Ramos (cell line): ENCODE data around the gene TSHB.

Experiments
- in situ Hi-C: fragments of 300-500 bp; cut with MboI; formaldehyde crosslinking; loops from one replicate; pipeline ENCODE4 v1.14.3; 2022; ENCODE audit warnings: low sequenced_read_pairs; ENCODE audit not compliant: unreplicated experiment

Gene TSHB

GRCh38 chr1:115057661-115058254 is 28.1 kb downstream of the TSHB start:
- in situ Hi-C loops, result no loop called here

DNA sequence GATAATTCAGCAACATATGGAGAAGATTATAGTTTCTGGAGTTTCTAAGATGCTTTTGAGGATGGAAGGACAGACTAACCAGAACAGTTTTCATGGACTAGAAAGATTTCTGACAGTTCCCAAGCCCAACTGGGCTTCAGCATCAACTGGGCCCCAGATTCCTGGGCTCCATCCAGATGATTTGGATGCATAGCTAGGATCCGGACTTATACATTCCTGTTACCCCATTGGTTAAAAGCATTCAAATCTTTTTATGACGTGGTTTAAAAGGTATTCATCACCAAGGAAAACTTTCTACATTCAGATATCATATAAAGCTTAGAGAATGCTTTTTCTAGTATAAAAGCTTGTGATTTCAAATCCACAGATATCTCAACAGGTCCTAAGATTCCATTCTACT is 29.7 kb downstream of the TSHB start:
- in situ Hi-C loops, result no loop called here

- in situ Hi-C loops, result no loop called here
Measured at GRCh38 chr1:115060501-115060900, 30.9 kb downstream of the TSHB start.

DNA sequence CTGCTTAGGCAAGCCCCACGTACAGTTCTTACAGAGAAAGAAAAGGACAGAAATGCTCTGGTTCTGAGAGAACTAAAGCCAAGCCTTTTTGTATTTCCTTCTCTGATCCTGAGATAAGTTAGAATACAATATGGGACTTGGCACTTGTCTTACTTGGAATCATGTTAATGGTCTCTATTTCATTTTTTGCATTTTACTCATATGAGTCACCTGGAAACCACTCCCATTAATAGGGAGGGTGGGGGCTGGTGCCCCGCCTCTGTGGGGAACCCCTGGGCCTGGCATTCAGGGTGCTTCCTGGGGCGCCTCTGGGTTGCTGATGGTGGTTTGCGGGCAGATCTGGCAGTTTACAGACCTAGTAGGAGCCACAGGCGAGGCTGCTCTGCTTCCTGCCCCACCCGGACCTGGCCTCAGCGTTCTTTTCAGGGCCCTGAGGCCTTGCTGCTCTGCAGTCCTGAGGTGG is 32.9 kb downstream of the TSHB start:
- in situ Hi-C loops, result no loop called here

GRCh38 chr1:115063228-115063901 is 33.7 kb downstream of the TSHB start:
- in situ Hi-C loops, result no loop called here

GRCh38 chr1:115064461-115064860 is 34.8 kb downstream of the TSHB start:
- in situ Hi-C loops, result no loop called here

DNA sequence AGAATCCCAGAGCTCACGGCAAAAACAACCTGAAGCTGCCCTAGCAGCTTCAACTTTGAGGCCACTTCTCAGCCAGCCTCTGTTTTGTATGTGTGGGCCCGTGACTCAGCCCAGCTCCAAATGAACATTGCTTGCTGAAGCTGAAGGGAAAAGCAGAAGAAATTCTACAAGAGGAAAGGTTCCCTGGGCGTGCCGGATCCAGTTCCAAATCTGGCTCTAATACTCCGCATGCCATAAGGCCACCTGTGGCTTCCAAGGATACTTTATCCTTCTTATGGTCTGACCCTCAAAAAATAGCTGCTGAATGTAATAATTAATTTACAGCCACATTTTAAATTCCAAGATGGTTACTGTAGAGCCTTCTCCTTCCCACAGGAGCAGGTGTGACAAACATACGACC is 35.4 kb downstream of the TSHB start:
- in situ Hi-C loops, result no loop called here

DNA sequence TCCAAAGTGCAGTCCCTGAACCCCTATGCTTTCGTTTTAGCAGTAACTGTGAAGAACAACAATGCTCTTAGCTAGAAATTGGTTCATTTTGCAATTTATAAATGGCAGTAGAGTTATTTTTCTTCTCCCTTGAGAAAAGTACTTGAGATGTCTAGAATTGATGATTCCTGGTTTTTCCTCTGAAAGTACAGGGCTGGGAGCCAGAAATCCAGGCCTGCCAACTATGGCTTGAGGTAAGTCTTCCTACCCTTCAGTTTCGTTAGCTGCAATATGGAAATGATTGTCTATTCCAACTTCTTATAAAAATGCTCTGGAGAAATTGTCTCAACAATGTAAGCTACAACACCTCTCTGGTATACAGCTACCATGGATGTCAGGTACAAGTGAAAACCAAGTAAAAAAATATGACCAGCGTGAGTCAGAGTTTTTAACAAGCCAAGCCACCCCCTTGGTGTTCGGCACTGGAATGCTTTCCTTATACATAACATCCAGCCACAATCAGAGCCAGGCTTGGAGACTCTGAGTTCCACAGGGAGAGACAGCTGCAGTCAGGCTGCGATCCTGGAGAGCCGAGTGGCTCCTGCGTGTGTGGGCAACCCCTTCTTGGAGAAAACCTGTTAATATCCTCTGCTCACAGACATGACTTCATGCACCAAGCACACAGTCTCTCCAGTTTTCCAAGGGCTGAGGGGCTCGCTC is 37.7 kb downstream of the TSHB start:
- in situ Hi-C loops, result no loop called here

GRCh38 chr1:115068826-115069585 is 39.4 kb downstream of the TSHB start:
- in situ Hi-C loops, result no loop called here

DNA sequence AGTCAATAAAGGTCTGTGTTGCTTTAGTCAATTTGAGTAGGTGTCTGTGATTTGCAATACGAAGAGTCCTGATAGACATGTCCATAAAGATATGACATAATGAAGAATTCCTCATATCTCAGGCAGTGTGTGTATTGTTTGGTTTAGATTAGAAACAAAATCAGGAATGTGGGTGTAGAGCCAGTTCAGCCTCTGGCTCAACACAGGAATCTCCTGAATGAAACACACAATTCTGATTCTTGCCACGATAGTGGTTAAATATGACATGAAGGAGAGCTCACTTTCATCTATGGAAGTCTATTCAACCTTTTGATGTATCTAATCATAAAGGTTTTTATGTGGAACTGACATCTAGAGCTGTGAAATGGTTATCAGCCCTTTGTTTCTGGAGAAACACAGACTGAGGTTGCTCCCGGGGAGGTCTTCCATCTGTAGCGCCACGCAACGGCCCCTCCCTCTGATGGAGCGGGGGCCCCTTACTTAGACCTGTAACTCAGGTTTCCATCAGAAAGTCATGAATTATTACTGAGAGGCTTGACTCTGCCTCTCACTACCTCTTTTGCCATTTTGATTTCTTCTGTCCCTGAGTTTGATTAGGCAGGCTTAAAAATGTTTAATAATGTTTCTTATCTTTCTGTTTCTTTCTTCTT is 40.2 kb downstream of the TSHB start:
- in situ Hi-C loops, result no loop called here

DNA sequence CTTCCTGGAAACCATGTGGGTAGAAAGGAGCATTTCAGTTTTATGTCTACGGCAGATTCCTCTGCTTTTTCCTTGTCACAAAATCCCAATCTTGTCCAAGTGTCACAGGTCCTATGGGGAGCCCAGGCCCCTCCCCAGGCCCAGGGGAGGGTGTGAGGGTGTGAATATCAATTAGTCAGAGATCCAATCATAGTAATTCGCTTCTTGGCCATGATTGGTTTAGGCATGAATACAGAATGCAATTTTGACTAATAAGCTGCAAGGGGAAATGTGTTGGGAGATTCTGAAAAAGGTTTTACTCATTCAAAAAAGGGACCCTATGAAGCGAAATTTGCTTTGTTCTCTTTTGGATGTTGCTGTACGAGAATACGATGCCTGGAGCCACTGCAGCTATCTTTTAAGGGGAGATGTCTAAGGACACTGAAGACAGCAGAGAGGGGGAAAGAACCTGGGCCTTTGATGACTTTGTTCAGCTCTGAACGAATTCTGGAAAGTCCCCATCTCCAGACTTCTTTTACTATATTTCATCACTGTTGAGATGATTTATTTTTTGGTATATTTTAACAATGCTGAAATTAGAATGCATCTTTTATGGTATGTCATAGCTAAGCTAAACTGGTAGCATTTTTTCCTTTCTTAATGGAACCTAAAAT is 41.5 kb downstream of the TSHB start:
- in situ Hi-C loops, result no loop called here

DNA sequence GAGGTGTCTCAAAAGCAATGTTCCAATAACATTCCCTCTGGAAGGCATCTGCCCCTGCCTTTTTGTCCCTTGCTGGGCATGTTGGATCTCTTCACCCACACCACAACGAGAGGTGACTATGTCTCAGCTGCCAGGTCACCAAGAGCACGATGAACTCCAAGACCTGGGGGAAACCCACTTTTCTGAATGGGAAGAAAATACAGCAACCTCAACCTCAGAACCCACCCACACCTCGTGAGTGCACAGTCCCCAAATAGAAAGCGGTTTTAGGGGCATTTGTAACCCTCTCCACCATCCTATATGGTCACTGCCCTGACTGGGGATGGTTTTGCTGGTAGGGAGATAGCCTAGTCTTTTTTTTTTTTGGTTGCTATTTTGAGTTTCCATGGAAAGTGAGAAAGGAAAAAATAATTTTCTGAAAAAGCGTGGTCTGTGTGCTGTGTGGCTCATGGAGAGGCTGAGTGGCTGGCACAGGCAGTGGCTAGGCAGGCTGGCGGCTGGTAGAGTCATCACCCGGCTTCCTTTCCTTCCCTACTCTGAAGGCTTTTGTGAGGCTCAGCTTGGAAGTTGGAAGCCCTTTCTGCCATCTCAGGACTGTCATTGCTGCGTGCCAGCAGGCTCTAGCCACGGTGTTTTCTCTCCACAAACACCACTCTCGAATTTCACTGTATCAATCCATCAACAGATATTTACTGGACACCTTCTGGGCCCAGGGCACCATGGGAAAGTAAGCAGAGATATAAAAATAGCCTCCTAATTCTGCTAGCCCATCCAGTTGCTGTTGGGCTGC is 43.9 kb downstream of the TSHB start:
- in situ Hi-C loops, result no loop called here

- in situ Hi-C loops, result no loop called here
Measured at GRCh38 chr1:115074839-115075534, 45.4 kb downstream of the TSHB start.

DNA sequence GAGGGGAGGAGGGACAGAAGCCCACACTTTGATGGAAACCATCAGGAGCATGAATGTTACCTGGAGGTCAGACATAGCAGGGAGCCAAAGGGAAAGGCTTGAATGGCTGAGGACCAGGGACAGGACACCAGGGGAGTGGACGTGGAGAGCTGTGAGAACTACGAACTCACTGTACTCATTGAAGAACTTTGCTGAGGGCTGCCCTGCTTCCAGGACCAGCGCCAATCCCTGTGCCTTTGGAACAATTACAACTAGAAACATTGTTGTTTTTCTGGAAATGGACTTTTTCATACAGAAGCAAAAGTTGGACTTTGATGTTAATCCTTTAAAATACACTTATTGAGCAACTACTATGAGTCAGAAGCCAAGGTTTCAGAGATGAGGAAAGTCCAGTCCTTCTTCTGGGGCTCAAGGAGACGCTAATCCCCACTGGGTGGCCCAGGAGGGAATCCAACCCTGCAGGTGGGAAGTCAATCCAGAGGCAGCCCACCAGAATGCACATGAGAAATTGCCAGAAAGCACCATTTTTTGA is 46.8 kb downstream of the TSHB start:
- in situ Hi-C loops, result no loop called here

DNA sequence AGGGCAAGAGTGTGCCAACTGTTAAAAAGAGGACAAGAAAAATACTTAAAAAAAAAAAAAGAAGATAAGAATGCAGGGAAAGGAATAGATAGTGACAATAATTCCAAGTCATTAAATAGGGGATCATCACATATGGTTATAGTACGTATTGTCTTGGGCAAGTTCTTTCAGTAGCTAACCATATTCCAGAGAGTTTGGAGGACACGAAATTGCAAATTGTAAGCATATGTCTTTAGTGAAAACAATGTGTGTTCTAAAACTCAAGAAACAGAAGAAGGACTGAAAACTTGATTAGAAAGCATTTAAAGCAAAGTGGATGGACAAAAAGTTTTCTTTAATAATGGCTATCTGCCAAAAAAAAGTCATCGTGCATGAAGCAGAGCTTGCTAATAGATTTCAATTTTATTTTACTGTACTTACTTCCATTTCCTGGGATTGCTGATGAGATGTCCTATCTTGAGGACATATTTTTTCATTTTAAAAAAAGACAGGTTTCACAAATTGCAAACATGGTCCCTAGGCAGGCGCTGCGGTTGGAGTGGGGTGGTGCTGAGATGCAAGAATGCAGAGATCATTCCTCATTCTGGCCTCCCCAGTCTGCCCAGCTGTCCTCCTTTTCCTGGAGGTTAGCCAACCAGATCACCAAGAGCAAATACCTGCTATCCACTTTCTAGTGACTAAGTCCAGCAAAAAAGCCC is 47.8 kb downstream of the TSHB start:
- in situ Hi-C loops, result no loop called here

DNA sequence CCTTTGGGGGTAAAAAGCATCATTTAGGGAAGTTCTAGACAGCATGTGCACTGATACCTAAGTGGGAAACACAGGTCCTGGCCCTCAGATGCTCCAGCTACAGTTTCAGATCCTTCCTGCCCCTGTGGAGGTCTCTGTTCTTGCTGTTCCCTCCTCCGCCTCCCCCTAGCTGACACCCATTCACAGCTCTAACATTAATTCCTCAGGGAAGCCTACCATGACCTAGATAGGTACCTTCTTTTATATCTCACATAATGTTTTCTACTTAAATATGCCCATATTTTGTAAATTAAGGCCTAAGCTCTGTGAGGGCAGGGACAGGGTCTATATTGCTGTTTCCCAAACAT is 48.3 kb downstream of the TSHB start:
- in situ Hi-C loops, result no loop called here

DNA sequence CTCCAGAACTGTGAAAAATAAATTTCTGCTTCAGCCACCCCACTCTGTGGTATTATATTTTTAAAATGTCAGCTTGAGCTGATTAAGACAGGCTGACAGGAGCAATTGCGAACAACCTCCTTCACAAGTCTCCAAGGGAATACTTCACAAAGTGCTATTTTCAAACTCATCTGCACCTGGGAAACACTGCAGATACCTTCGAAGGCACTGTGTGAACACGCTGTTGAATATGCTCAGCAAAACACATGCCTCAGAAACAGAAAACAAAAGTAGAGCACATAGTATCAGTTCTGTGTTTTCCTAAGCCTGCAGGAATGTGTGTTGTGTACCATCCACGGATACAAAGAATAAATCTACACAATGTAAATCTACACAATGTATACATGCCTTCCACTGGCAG is 49.1 kb downstream of the TSHB start:
- in situ Hi-C loops, result no loop called here

GRCh38 chr1:115082949-115083348 is 53.3 kb downstream of the TSHB start:
- in situ Hi-C loops, result no loop called here
